ENCODE results near the gene CUX1.
"Not testable (repeated sequence)": the region's sequence is repeated elsewhere in the genome, so short reads cannot be mapped to it uniquely, and the experiment has no call there.

GRCh38 chr7:102230162-102230561 is 412.7 kb downstream of the CUX1 start:
- not testable (repeated sequence) for TF ChIP-seq CTCF (IDR thresholded peaks at IDR 0.05); EP300 (IDR thresholded peaks at IDR 0.05; ENCODE audit: low read depth)
